HEK293 (cell line): Measurements from ENCODE around the gene XRCC6.
A peak's percentile ranks its signal among the peaks of the same experiment; 100 is the strongest.

Experiments
- CTCF ChIA-PET: fragments of 350-600 bp; formaldehyde crosslinking; extraction: SDS; loops from one replicate; lab custom pipeline; 2021; ENCODE audit warnings: antibody characterized with exemption; lab: Yijun Ruan, JAX
- POLR2A ChIA-PET: fragments of 300-600 bp; formaldehyde crosslinking; extraction: SDS; loops from one replicate; lab custom pipeline; 2020; ENCODE audit warnings: antibody characterized with exemption, inconsistent platforms; lab: Yijun Ruan, JAX
- H3K27ac ChIP-seq: fragments of 200-500 bp; sonication (Bioruptor generic); 2 replicates; pipeline ENCODE4 v1.5.1; 2014; ENCODE audit warnings: low read depth, low read length, control low read depth, inconsistent platforms; ENCODE audit errors: extremely low read depth
- H3K36me3 ChIP-seq, 2 experiments: fragments of 200-500 bp in 1 of 2; sonication (Bioruptor generic) in 1 of 2; 1 replicate in 1 of 2; 2 replicates in 1 of 2; pipeline ENCODE4 v1.5.1; 2014 to 2017; ENCODE audit warnings: inconsistent platforms in 2 of 2, low read length in 2 of 2; ENCODE audit not compliant: control insufficient read depth in 2 of 2, insufficient read depth in 1 of 2
- H3K4me1 ChIP-seq: fragments of 200-500 bp; sonication (Bioruptor generic); 2 replicates; pipeline ENCODE4 v1.5.1; 2014; ENCODE audit warnings: mild to moderate bottlenecking, low read length, inconsistent platforms; ENCODE audit not compliant: control insufficient read depth, insufficient read depth
- H3K4me3 ChIP-seq: 2 replicates; pipeline ENCODE4 v1.5.1; 2011; ENCODE audit warnings: low read depth, mild to moderate bottlenecking, control low read depth, low read length, moderate library complexity
- H3K9me3 ChIP-seq: fragments of 200-500 bp; sonication (Bioruptor generic); 2 replicates; pipeline ENCODE4 v1.5.1; 2014; ENCODE audit warnings: low read depth, low read length, inconsistent platforms; ENCODE audit not compliant: control insufficient read depth, insufficient read depth
- BCL11A ChIP-seq: fragments of 450-650 bp; formaldehyde crosslinking; IDR thresholded peaks from 2 replicates; pipeline ENCODE4 v1.5.1; 2016; ENCODE audit warnings: low read depth, missing biosample characterization, missing genetic modification characterization
- CTCF ChIP-seq: fragments of 450-650 bp; formaldehyde crosslinking; IDR thresholded peaks from 2 replicates; pipeline ENCODE4 v1.5.1; 2016; ENCODE audit warnings: missing biosample characterization, missing genetic modification characterization
- HOXD13 ChIP-seq: sonication (generic); formaldehyde crosslinking; IDR thresholded peaks from 2 replicates; pipeline ENCODE4 v1.8.0; 2022; ENCODE audit warnings: missing genetic modification reagents, borderline replicate concordance
- IKZF3 ChIP-seq: fragments of 450-650 bp; IDR thresholded peaks from 2 replicates; pipeline ENCODE4 v1.5.0; 2018; ENCODE audit warnings: missing biosample characterization, mild to moderate bottlenecking, missing genetic modification characterization, moderate library complexity
- KLF8 ChIP-seq: fragments of 450-650 bp; formaldehyde crosslinking; IDR thresholded peaks from 2 replicates; pipeline ENCODE4 v1.5.1; 2016; ENCODE audit warnings: missing biosample characterization, missing genetic modification characterization
- REST ChIP-seq: fragments of 450-650 bp; formaldehyde crosslinking; IDR thresholded peaks from 2 replicates; pipeline ENCODE4 v1.5.1; 2016; ENCODE audit warnings: missing biosample characterization, missing genetic modification characterization
- ZBTB10 ChIP-seq: fragments of 450-650 bp; formaldehyde crosslinking; IDR thresholded peaks from 2 replicates; pipeline ENCODE4 v1.5.1; 2016; ENCODE audit warnings: missing biosample characterization, missing genetic modification characterization
- ZBTB48 ChIP-seq: fragments of 450-650 bp; formaldehyde crosslinking; IDR thresholded peaks from 2 replicates; pipeline ENCODE4 v1.5.1; 2016; ENCODE audit warnings: missing biosample characterization, missing genetic modification characterization
- ZEB2 ChIP-seq: fragments of 450-650 bp; formaldehyde crosslinking; IDR thresholded peaks from 2 replicates; pipeline ENCODE4 v1.5.1; 2016; ENCODE audit warnings: missing biosample characterization, missing genetic modification characterization
- ZNF292 ChIP-seq: fragments of 450-650 bp; formaldehyde crosslinking; IDR thresholded peaks from 2 replicates; pipeline ENCODE4 v1.5.1; 2016; ENCODE audit warnings: low read depth, missing biosample characterization, missing genetic modification characterization, borderline replicate concordance
- ZNF335 ChIP-seq: fragments of 450-650 bp; formaldehyde crosslinking; conservative IDR thresholded peaks from 2 replicates; pipeline ENCODE4 v1.5.1; 2016; ENCODE audit warnings: missing biosample characterization, missing genetic modification characterization
- ZNF362 ChIP-seq: fragments of 450-650 bp; formaldehyde crosslinking; IDR thresholded peaks from 2 replicates; pipeline ENCODE4 v1.5.1; 2016; ENCODE audit warnings: missing biosample characterization, missing genetic modification characterization
- ZNF473 ChIP-seq: fragments of 450-650 bp; formaldehyde crosslinking; IDR thresholded peaks from 2 replicates; pipeline ENCODE4 v1.5.1; 2017; ENCODE audit warnings: missing biosample characterization, missing genetic modification characterization
- ZNF521 ChIP-seq: fragments of 450-650 bp; formaldehyde crosslinking; IDR thresholded peaks from 2 replicates; pipeline ENCODE4 v1.5.1; 2017; ENCODE audit warnings: missing biosample characterization, mild to moderate bottlenecking, missing genetic modification characterization
- ZNF529 ChIP-seq: fragments of 450-650 bp; formaldehyde crosslinking; IDR thresholded peaks from 2 replicates; pipeline ENCODE4 v1.5.1; 2017; ENCODE audit warnings: missing genetic modification characterization, missing biosample characterization; ENCODE audit not compliant: insufficient replicate concordance
- ZNF555 ChIP-seq: fragments of 450-650 bp; formaldehyde crosslinking; conservative IDR thresholded peaks from 2 replicates; pipeline ENCODE4 v1.5.1; 2017; ENCODE audit warnings: missing biosample characterization, mild to moderate bottlenecking, missing genetic modification characterization, inconsistent platforms
- ZNF654 ChIP-seq: fragments of 450-650 bp; formaldehyde crosslinking; IDR thresholded peaks from 2 replicates; pipeline ENCODE4 v1.5.1; 2016; ENCODE audit warnings: low read depth, missing biosample characterization, missing genetic modification characterization
- ZNF707 ChIP-seq: fragments of 450-650 bp; formaldehyde crosslinking; IDR thresholded peaks from 2 replicates; pipeline ENCODE4 v1.5.1; 2016; ENCODE audit warnings: missing biosample characterization, missing genetic modification characterization
- ZNF830 ChIP-seq: fragments of 450-650 bp; IDR thresholded peaks from 2 replicates; pipeline ENCODE4 v1.5.0; 2018; ENCODE audit warnings: missing biosample characterization, missing genetic modification characterization, low read depth, mild to moderate bottlenecking, moderate library complexity
- TF ChIP-seq, protein P1 (sequence below): fragments of 450-650 bp; formaldehyde crosslinking; optimal IDR thresholded peaks from 2 replicates; pipeline ENCODE3; 2016; ENCODE audit warnings: missing biosample characterization, mild to moderate bottlenecking, missing genetic modification characterization

XRCC6 gene

GRCh38 chr22:41656556-41656955 lies 35.5 kb downstream of the XRCC6 start:
- Histone ChIP-seq H3K27ac (0 out of 2 replicates have a peak overlapping the region, but pooled peaks have one; percentile 16), H3K36me3 (peaks cover 96 to 99% of the 10 kb centered on the region in 2 experiments), H3K4me3 (no peak overlapping the region), H3K9me3 (no peaks in the 10 kb centered on the region), H3K4me1 (no peaks in the 10 kb centered on the region)
- POLR2A ChIA-PET, result interaction anchor here (1.1 kb wide), 1 partner anchor 9 kb away, joined by 3 read pairs; no protein-coding TSS in a partner anchor
- CTCF ChIA-PET, result interaction anchor here (0.9 to 3.0 kb wide), 3 partner anchors 10 to 291 kb away, joined by 3 to 11 read pairs (median 4); partner anchors contain the start of gene CENPM
- TF ChIP-seq ZBTB48 (tag by site-specific recombination) (no peak), REST (0 out of 2 replicates have a peak, but pooled peaks have one; percentile 42)

DNA sequence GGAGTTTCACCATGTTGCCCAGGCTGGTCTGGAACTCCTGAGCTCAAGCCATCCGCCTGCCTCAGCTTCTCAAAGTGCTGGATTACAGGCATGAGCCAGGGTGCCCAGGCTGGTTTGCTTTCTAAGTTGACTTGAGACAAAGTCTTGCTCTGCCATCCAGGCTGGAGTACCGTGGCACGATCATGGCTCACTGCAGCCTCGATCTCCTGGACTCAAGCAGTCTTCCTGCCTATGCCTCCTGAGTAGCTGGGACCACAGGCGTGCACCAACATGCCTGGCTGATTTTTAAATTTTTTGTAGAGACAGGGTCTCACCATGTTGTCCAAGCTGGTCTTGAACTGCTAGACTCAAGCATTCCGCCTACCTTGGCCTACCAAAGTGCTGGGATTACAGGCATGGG lies 36.6 kb downstream of the XRCC6 start:
- TF ChIP-seq ZNF335, result no peak
- no peak for TF ChIP-seq ZNF654 (tag by site-specific recombination)
- no peak for TF ChIP-seq IKZF3
- no peak for TF ChIP-seq ZNF362 (tag by site-specific recombination)
- no peak for TF ChIP-seq BCL11A (tag by site-specific recombination)
- no peak for TF ChIP-seq ZNF473
- TF ChIP-seq ZNF521 (tag by site-specific recombination), result no peak
- no peak for TF ChIP-seq ZNF707
- no peak for TF ChIP-seq ZEB2 (tag by site-specific recombination)
- no peak for TF ChIP-seq HOXD13
- TF ChIP-seq ZNF830 (tag by site-specific recombination), result no peak
- TF ChIP-seq ZNF555 (tag by site-specific recombination), result no peak
- Histone ChIP-seq H3K36me3 (peaks cover 96 to 99% of the 10 kb centered on the region in 2 experiments), H3K4me3 (no peak overlapping the region), H3K4me1 (no peaks in the 10 kb centered on the region), H3K9me3 (no peaks in the 10 kb centered on the region), H3K27ac (no peak overlapping the region)
- ChIA-PET POLR2A (no interaction called here), CTCF (interaction anchor here (3.0 kb wide), 1 partner anchor 9 kb away, joined by 11 read pairs; no protein-coding TSS in a partner anchor)

GRCh38 chr22:41658869-41659268 lies 37.8 kb downstream of the XRCC6 start:
- CTCF ChIA-PET, result interaction anchor here (1.1 to 3.0 kb wide), 3 partner anchors 8 to 282 kb away, joined by 3 to 11 read pairs (median 6); no protein-coding TSS in a partner anchor
- no peaks in the 10 kb centered on the region for H3K4me1 ChIP-seq
- no peaks in the 10 kb centered on the region for H3K9me3 ChIP-seq
- no peak overlapping the region for H3K4me3 ChIP-seq
- POLR2A ChIA-PET, result interaction anchor here (0.6 to 1.0 kb wide), 2 partner anchors 16 to 25 kb away, joined by 4 to 5 read pairs; no protein-coding TSS in a partner anchor
- H3K36me3 ChIP-seq, result peaks cover 86 to 99% of the 10 kb centered on the region in 2 experiments
- no peak overlapping the region for H3K27ac ChIP-seq
- no peak for TF ChIP-seq KLF8
- TF ChIP-seq ZNF292 (tag by site-specific recombination), result no peak
- no peak for TF ChIP-seq ZBTB10 (tag by site-specific recombination)
- TF ChIP-seq, protein P1, sequence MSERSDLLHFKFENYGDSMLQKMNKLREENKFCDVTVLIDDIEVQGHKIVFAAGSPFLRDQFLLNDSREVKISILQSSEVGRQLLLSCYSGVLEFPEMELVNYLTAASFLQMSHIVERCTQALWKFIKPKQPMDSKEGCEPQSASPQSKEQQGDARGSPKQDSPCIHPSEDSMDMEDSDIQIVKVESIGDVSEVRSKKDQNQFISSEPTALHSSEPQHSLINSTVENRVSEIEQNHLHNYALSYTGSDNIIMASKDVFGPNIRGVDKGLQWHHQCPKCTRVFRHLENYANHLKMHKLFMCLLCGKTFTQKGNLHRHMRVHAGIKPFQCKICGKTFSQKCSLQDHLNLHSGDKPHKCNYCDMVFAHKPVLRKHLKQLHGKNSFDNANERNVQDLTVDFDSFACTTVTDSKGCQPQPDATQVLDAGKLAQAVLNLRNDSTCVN (tag by site-specific recombination), result no peak
- TF ChIP-seq ZNF529, result no peak
- no peak for TF ChIP-seq CTCF (tag by site-specific recombination)
